UCSD-AML1 (cell line): ENCODE measurements around the gene CEACAM18.

Experiments used
- DNase-seq: peaks from one replicate; lab custom pipeline; 2025; ENCODE audit not compliant: unreplicated experiment; lab: John Stamatoyannopoulos, UW

The CEACAM18 gene

DNA sequence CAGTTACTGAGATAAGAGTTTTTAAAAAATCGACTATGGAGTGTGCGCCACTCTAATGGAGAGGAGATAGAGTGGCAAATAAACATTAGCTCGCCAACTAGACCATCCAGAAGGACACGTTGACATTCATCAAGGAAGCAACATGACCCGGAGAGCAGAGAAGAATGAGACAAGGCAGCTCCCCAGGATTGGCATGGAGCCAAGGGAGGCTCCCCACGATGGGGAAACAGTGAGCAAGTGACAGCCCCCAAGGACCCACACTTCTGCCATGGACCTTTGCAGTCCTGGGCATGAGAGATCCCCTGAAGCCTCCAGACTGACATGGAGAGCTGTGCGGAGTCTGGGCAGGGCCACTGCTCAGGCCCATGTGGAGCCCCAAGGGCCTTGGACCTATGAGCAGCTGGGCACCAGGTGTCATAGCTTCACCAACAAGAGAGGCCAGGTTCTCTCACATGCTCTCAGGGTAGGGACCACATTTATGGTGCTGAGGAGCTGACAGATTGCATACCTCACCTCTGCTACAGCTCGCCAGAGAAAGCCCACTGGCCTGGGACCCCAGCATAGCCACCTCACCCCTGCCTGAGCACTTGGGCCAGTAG lies 46.4 kb downstream of the CEACAM18 start:
- DNase-seq: no peak

DNA sequence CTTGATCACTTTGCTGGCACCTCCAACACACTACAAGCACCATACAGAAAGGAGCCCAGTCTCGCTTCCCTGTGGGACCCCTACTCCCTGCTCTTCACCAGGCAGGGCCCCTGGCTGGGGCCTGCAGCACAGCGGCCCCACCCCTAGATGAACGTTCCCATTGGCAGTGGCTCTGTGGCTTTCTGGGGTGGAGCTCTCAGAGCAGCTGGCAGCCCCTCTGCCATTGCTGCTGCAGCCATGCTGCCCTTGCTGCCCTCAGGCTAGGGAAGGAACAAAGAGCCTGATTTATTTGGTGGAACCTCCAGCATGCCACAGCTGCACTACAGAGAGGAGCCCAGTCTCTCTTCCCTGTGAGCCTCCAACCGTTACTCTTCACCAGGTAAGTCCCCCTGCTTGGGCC lies 47.3 kb downstream of the CEACAM18 start:
- DNase-seq: no peak

DNA sequence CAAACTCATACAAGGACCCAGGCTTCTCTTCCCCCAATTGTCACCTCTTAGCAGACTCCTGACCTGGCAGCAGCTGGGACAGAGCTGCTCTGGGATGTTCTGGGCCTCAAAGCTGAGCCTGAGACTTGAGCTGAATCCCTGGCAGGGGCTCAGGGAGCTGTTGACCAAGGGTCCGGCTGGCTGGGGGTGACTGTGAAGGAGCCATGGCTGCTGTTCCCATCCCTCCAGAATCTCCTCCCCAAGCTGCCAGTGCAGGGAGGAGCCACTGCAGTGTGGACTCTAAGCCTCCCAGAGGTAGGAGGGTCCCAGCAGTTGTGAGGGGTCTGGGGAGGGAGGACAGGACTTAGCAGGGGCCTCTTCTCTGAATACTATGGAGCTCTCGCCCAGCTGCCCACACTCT lies 51.0 kb downstream of the CEACAM18 start:
- DNase-seq: no peak

DNA sequence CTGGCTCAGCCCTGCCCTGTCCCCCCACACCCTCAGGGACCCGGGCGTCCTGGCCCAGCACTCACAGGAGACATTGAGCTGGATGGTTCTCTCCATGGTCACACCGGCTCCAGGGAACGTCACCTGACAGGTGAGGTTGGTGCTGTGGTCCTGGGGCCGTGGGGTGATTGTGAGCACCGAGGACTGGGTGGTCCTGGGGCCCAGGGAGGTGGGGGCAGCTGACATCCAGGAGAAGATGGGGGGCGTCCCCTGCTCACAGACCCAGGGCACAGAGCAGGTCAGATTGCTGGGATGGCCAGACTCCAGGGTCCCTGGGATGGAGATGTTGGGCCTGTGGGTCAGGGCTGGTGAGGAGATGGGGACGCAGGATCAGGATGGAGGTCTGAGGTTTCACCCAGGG lies 52.3 kb downstream of the CEACAM18 start:
- no peak for DNase-seq

DNA sequence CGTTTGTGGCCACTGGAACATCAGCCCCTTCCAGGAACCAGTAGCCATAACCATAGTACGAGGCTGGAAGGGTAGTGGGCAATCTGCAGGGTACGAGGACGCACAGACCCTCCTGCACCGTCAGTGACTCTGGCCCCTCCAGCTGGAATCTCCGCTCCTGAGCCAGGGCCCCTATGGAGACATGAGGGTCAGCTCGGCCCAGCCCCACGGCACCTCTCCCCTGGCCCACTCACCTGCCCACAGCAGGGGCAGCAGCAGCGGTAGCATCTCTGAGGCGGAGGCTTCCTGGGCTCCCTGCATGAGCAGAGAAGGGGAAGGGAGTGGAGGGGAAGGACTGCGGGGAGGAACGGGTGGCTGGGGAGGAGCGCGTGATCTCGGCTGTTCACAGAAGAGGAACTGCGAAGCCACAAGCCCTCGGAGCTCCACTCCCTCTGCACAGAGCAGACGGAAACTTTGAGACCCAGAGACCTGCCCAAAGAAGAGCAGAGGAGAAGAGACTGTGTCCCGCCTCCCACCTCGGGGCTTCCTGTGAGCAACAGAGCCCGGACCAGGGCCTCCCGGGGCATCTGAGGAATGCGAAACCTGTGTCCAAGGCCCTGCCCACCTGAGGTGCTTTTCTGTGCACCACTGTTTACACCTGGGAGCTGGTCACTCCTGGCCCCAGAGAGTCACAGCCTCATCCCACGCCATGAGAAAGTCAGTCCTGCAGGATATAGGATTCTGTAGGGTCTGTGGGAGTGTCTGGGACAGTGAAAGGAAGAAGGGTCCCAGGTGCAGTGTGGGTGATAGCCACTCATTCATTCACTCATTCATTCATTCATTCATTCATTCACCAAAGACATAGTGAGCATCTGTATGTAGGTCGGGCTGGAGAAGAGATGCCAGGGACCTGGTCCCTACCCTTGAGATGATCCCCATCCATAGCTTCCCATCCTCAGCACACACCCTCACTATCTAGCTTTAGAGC lies 53.3 kb downstream of the CEACAM18 start, which contains the start of gene SIGLEC6:
SIGLEC6 (minus strand) TSS at position 322 of the 967 bp plus-strand sequence; CDS start at position 300, 22 bp downstream.
- DNase-seq: peak; percentile 86

DNA sequence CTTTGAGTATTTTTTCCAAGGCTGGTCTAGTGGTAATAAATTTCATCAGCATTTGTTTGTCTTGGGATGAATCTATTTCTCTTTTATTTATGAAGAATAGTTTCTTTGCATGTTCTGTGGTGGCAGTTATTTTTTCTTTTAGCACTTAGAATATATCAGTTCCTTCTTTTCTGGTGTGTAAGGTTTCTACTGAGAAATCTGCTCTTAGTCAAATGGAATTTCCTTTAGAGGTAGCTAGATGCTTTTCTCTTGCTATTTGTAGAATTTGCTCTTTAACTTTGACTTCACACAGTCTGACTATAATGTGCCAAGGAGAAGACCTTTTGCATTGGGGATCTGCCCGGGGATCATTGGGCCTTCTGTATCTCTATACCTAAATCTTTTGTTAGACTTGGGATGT lies 57.2 kb downstream of the CEACAM18 start:
- no peak for DNase-seq

DNA sequence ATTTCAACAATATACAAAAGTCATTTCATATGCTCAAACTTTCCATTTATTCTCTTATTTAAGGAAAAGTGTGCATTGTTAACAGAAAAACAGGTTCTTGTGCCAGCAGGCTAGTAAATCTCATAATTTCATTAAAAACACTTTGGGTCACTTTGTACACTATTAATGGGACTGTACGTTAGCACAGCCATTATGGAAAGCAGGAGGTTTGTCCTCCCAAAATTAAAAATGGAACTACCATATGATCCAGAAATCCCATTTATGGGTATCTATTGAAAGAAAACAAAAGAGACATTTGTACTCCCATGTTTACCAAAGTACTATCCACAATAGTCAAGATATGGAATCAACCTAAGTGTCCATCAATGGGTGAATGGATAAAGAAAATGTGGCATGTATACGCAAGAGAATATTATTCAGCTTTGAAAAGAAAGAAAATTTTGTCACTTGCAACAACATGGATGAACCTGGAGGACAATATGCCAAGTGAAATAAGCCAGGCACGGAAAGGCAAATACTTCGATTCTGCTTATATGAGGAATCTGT lies 61.6 kb downstream of the CEACAM18 start:
- no peak for DNase-seq
